Stomach (tissue), 9 donors: Measurements from ENCODE around the gene LPAR3. TPM values are rescaled to one million over a fixed set of nuclear protein-coding genes. Genes with fewer than 3 reads are reported as not detected.

Experiments
- DNase-seq, 2 donors: peaks; one replicate each; pipeline versions ENCODE4 v3.0.0 to v3.0.0-alpha.2; 2013 to 2019
- H3K27ac ChIP-seq, 5 donors: fragments of 200-600 bp in 4 of 5; sonication (generic) in 4 of 5; one replicate each; pipeline ENCODE4 v1.5.1; 2013 to 2019; ENCODE audit warnings: mild to moderate bottlenecking in 1 of 5, moderate library complexity in 1 of 5
- H3K27me3 ChIP-seq, 3 donors: fragments of 200-600 bp; sonication (generic); one replicate each; pipeline ENCODE4 v1.5.1; 2017 to 2019; ENCODE audit warnings: mixed run types in 1 of 3
- H3K36me3 ChIP-seq, 4 donors: fragments of 200-600 bp; sonication (generic); 1 replicate in 3 of 4; 2 replicates in 1 of 4; pipeline ENCODE4 v1.5.1; 2016 to 2019
- H3K4me1 ChIP-seq, 4 donors: fragments of 200-600 bp; sonication (generic); one replicate each; pipeline ENCODE4 v1.5.1; 2016 to 2019
- H3K4me3 ChIP-seq, 4 donors: fragments of 200-600 bp; sonication (generic) in 3 of 4; one replicate each; pipeline ENCODE4 v1.5.1; 2016 to 2019; ENCODE audit warnings: mild to moderate bottlenecking in 1 of 4
- H3K9me3 ChIP-seq, 4 donors: fragments of 200-600 bp; sonication (generic); one replicate each; pipeline ENCODE4 v1.5.1; 2016 to 2019
- EP300 ChIP-seq: sonication (generic); formaldehyde crosslinking; IDR thresholded peaks from one replicate; pipeline ENCODE4 v1.6.1; 2017; ENCODE audit warnings: antibody characterized with exemption
- POLR2A ChIP-seq, 4 donors: fragments of 450-650 bp; IDR thresholded peaks; one replicate each; pipeline ENCODE4 v1.6.1; 2016; ENCODE audit warnings: antibody characterized with exemption in 4 of 4, control low read depth in 2 of 4, mild to moderate bottlenecking in 1 of 4, moderate library complexity in 1 of 4
- POLR2AphosphoS5 ChIP-seq, 3 donors: sonication (generic); formaldehyde crosslinking; IDR thresholded peaks; one replicate each; pipeline ENCODE4 v1.6.1; 2016; ENCODE audit warnings: antibody characterized with exemption in 3 of 3
- WGBS, 5 donors: extraction: QIAGEN DNeasy Blood & Tissue Kit in 3 of 5; methylation state at CpG; one replicate each; pipeline versions ENCODE4 v1.1.5 to v1.1.7; 2013 to 2018; 5-methylcytosine and 5-hydroxymethylcytosine counted together
- intact Hi-C: fragments of 100-400 bp; cut with DNase I; formaldehyde crosslinking; loops from one replicate; pipeline ENCODE4 v1.15.1; 2023; ENCODE audit warnings: low total_unique reads
- polyA plus RNA-seq, 3 donors: library from polyadenylated mRNA; stranded (reverse); fragments of 200-250 nt; gene quantifications; one replicate each; pipeline ENCODE4 v1.2.3, GENCODE V29; 2013
- total RNA-seq, 5 donors: library from RNA; depleted of rRNA; stranded (reverse); fragments of >200 nt; gene quantifications; one replicate each; pipeline versions ENCODE4 v1.1.0 to v1.2.3, GENCODE V29; 2014 to 2016
- TF ChIP-seq, protein P1 (sequence below), 7 experiments: fragments of 450-650 bp in 4 of 7; fragments of 200-600 bp in 3 of 7; sonication (generic) in 3 of 7; IDR thresholded peaks; one replicate each; pipeline ENCODE4 v1.5.1; 2016 to 2019; ENCODE audit warnings: antibody characterized with exemption in 7 of 7, control low read depth in 2 of 7, mild to moderate bottlenecking in 1 of 7
- donor health status: healthy with polysubstance abuse.
- donor health status: Bipolar disorder and iron deficiency.
- donor health status: healthy.

LPAR3 gene
- total and polyA plus RNA-seq, 8 donors, result 0.12 to 2.7 (median 1.2) TPM; not detected in 3

DNA sequence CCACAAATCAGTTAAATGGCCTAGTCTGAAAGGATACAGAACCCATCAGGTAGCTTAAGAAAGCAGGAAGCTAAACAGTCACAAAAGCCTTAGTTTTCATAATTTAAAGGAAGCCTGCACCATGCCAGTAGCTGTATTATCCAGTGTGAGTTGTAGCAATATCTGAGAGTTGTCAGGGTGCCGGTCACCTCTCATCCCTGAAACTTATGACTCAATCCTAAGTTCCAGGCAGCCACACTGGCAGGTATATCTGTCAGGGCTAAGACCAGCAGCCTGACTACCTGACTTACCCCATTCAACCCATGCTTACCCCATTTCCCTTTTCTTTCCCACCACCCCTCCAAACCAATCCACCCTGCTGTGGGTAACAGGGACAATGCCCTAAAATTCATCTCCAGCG is 37.8 kb upstream of the LPAR3 start:
- no peak for TF ChIP-seq POLR2A (IDR thresholded peaks at IDR 0.05)
- TF ChIP-seq EP300, result no peak
- no peak for TF ChIP-seq POLR2AphosphoS5 (IDR thresholded peaks at IDR 0.05)
- TF ChIP-seq, protein P1, sequence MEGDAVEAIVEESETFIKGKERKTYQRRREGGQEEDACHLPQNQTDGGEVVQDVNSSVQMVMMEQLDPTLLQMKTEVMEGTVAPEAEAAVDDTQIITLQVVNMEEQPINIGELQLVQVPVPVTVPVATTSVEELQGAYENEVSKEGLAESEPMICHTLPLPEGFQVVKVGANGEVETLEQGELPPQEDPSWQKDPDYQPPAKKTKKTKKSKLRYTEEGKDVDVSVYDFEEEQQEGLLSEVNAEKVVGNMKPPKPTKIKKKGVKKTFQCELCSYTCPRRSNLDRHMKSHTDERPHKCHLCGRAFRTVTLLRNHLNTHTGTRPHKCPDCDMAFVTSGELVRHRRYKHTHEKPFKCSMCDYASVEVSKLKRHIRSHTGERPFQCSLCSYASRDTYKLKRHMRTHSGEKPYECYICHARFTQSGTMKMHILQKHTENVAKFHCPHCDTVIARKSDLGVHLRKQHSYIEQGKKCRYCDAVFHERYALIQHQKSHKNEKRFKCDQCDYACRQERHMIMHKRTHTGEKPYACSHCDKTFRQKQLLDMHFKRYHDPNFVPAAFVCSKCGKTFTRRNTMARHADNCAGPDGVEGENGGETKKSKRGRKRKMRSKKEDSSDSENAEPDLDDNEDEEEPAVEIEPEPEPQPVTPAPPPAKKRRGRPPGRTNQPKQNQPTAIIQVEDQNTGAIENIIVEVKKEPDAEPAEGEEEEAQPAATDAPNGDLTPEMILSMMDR (IDR thresholded peaks at IDR 0.05), result no peak
- intact Hi-C loops, result no loop called here

DNA sequence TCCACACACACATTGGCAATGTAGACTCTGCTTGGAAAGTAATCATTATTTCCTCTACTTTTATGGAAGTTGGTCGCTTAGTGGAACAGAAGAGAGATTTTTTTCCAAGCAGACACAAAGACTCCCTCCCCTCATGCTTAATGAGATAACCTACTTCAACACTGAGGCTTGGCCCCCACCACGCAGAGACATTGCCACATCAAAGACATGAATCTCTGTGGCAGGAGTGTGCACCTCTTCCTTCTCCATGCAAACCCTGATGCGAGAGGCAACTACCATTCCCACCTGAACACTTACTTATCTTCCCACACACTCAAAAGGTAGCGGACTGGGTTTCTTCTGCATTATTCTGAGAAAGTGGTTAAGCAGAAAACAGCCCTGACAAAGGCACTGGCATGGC is 37.3 kb upstream of the LPAR3 start:
- peaks cover 0 to 7% (median 0%) of the 10 kb centered on the region in 4 donors for H3K4me1 ChIP-seq
- WGBS, 5 donors, result 86 to 92% (median 89%) methylated on average over 4 of the region's 4 CpGs
- H3K27ac ChIP-seq, result no peak overlapping the region
- no peaks in the 10 kb centered on the region for H3K9me3 ChIP-seq
- intact Hi-C loops, result no loop called here
- TF ChIP-seq, protein P1 (IDR thresholded peaks at IDR 0.05), result no peak
- TF ChIP-seq POLR2A (IDR thresholded peaks at IDR 0.05), result no peak
- no peak for TF ChIP-seq EP300
- TF ChIP-seq POLR2AphosphoS5 (IDR thresholded peaks at IDR 0.05), result no peak
- H3K36me3 ChIP-seq, result no peaks in the 10 kb centered on the region
- DNase-seq, result no peak
- no peak overlapping the region for H3K4me3 ChIP-seq
- no peaks in the 10 kb centered on the region for H3K27me3 ChIP-seq

More for the DNA sequence above, 37.8 kb upstream of the LPAR3 start:
- H3K4me3 ChIP-seq, result no peak overlapping the region
- no peak overlapping the region for H3K27ac ChIP-seq
- no peaks in the 10 kb centered on the region for H3K36me3 ChIP-seq
- no peaks in the 10 kb centered on the region for H3K9me3 ChIP-seq
- H3K4me1 ChIP-seq, result peaks cover 0 to 8% (median 0%) of the 10 kb centered on the region in 4 donors
- DNase-seq, result no peak
- no peaks in the 10 kb centered on the region for H3K27me3 ChIP-seq
- 82 to 99% (median 94%) methylated on average over 2 of the region's 2 CpGs for WGBS, 5 donors

DNA sequence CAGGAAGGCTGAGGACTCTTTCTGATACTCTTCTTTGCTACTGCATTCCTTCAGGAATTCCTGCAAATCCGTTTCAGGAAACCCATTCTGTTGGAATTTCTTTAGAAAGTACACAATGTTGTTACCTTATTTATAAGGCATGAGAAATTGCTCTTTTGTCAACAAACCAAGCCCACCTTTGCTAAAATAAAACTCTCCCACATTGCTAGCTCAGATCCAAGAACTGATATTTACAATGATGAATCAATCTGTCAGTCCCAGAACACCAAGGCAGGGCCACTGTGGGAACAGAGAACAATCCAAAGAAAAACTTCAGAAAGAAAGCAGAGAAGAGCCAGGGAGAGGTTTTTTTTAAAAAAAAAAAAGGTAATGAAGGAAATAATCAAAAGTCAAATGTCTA is 36.6 kb upstream of the LPAR3 start:
- H3K36me3 ChIP-seq, result no peaks in the 10 kb centered on the region
- intact Hi-C loops, result no loop called here
- peaks cover 0 to 5% (median 0%) of the 10 kb centered on the region in 4 donors for H3K4me1 ChIP-seq
- no peak overlapping the region for H3K4me3 ChIP-seq
- no peak overlapping the region for H3K27ac ChIP-seq
- WGBS, 5 donors, result 60 to 81% (median 71%) methylated on average over 1 of the region's 1 CpG
- no peaks in the 10 kb centered on the region for H3K27me3 ChIP-seq
- no peaks in the 10 kb centered on the region for H3K9me3 ChIP-seq
- TF ChIP-seq POLR2AphosphoS5 (IDR thresholded peaks at IDR 0.05) (no peak), POLR2A (IDR thresholded peaks at IDR 0.05) (no peak), EP300 (no peak)
- TF ChIP-seq, protein P1 (IDR thresholded peaks at IDR 0.05), result no peak
- no peak for DNase-seq

DNA sequence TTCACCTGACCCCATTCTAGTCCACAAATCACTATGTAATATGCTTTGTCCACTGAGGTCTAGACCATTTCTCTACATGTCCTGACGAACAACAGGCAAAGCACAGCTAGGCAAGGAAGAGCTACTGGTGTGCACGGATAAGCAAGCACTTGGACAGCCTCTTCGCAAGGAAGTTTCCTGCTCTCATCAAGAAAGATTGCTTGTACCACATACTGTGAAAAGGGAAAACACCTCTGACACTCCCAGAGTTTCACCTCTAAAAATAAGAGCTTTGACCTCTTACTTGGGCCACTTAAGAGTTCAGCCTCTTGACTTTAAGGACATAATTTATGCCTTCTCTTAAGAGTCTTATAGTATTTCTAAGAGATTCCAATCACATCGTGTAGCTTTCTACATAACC is 36.0 kb upstream of the LPAR3 start:
- 58 to 82% (median 78%) methylated on average over 4 of the region's 4 CpGs for WGBS, 5 donors

More for the DNA sequence above, 36.0 kb upstream of the LPAR3 start:
- Histone ChIP-seq H3K4me3 (no peak overlapping the region), H3K4me1 (no peaks in the 10 kb centered on the region), H3K36me3 (no peaks in the 10 kb centered on the region), H3K27ac (no peak overlapping the region), H3K9me3 (no peaks in the 10 kb centered on the region), H3K27me3 (no peaks in the 10 kb centered on the region)
- intact Hi-C loops, result no loop called here
- no peak for DNase-seq
- TF ChIP-seq POLR2A (IDR thresholded peaks at IDR 0.05) (no peak), EP300 (no peak), POLR2AphosphoS5 (IDR thresholded peaks at IDR 0.05) (no peak)
- TF ChIP-seq, protein P1 (IDR thresholded peaks at IDR 0.05), result no peak
